Purkinje cell (primary cell): ENCODE measurements around the gene DYRK3. TPM values are rescaled to one million over a fixed set of nuclear protein-coding genes. Genes with fewer than 3 reads are reported as not detected.

ENCODE experiments used
- polyA plus RNA-seq: library from polyadenylated mRNA; unstranded; fragments of >200 nt; fragmentation: Nextera tagmentation; gene quantifications from 2 replicates; pipeline ENCODE4 v1.2.1, GENCODE V29; 2014

The DYRK3 gene
- polyA plus RNA-seq: 10.1 and 12.6 TPM in 2 replicates

GRCh38 chr1:206635080-206635977 is at the start of gene DYRK3:
Gene DYRK3 (plus strand): TSS chr1:206635536. CDS start chr1:206635704, 168 bp downstream.

DNA sequence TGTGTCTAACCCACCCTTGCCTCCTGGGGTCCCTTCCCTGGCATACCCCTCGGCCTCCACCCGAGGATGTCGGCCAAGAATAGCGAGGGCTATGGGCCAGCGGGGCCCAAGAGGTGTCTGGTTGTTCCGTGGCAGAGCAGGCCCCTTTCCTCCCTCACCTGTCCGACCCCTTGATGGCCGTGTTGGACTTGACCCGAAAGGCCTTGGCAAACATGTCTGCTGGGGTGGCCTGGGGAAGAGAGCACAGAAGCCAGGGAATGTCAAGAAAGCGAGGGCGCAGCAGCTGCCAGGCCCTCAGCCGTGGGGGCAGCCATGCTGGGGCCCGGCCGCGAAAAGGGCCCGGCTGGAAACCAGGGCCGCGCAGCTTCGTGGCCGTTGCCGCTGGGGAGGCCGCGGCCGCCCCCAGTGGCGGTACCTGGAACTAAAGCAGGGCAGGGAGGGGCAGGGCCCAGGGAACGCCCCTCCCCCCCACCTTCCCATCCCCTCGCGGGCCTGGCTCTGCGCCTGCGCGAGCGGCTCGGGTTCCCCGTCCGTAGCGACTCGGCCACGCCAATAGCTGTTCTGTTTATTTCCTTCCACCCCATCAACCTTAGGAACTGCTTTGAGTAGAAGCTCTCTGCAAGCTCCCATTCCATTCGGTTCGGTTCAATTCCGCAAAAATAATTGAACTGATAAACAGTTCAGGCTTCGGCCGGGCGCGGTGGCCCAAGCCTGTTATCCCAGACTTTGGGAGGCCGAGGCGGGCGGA is 23.0 kb upstream of the DYRK3 start, which contains the start of gene EIF2D:
Gene EIF2D (minus strand): TSS at position 337 of the 748 bp plus-strand sequence. CDS start 123 bp downstream, at position 214.

GRCh38 chr1:206684478-206685333 is 49.4 kb downstream of the DYRK3 start, which contains the start of gene MAPKAPK2:
Gene MAPKAPK2 (plus strand): TSS chr1:206684905. CDS start chr1:206685230, 325 bp downstream.

Other genes starting within 250 kb of the DYRK3 start
- gene IKBKE, start 165.1 kb upstream of the DYRK3 start, polyA plus RNA-seq: 1.6 and 4.5 TPM in 2 replicates
- gene RASSF5, start 128.0 kb upstream of the DYRK3 start, polyA plus RNA-seq: 4.4 and 5.6 TPM in 2 replicates
- gene EIF2D, start 23.1 kb upstream of the DYRK3 start, polyA plus RNA-seq: 4.7 and 7.3 TPM in 2 replicates
- 1.9 and 3.0 TPM in 2 replicates for gene MAPKAPK2, start 49.4 kb downstream of the DYRK3 start, polyA plus RNA-seq
- not detected in 2 replicates for gene IL19, start 135.2 kb downstream of the DYRK3 start, polyA plus RNA-seq
- not detected in 2 replicates for gene IL10, start 137.0 kb downstream of the DYRK3 start, polyA plus RNA-seq
- not detected in 2 replicates for gene IL20, start 230.1 kb downstream of the DYRK3 start, polyA plus RNA-seq